Effector memory CD4-positive, alpha-beta T cell (primary cell): ENCODE data around the gene KCNN3.

Experiments
- DNase-seq, 3 donors: peaks; one replicate each; pipeline ENCODE4 v3.0.0-alpha.2; 2020
- H3K27ac ChIP-seq: 2 replicates; pipeline ENCODE4 v1.7.0; 2013; ENCODE audit warnings: mild to moderate bottlenecking, low read length, moderate library complexity; ENCODE audit not compliant: insufficient read depth, poor library complexity, severe bottlenecking
- H3K27me3 ChIP-seq: replicated peaks from 2 replicates; pipeline ENCODE4 v1.7.0; 2013; ENCODE audit warnings: mild to moderate bottlenecking, low read length; ENCODE audit not compliant: insufficient read depth, control insufficient read depth, poor library complexity, severe bottlenecking
- H3K36me3 ChIP-seq: 2 replicates; pipeline ENCODE4 v1.7.0; 2013; ENCODE audit warnings: mild to moderate bottlenecking, low read length, moderate library complexity; ENCODE audit not compliant: control insufficient read depth, insufficient read depth
- H3K4me1 ChIP-seq: 2 replicates; pipeline ENCODE4 v1.7.0; 2013; ENCODE audit warnings: low read length, mild to moderate bottlenecking; ENCODE audit not compliant: control insufficient read depth, insufficient read depth, poor library complexity, severe bottlenecking
- H3K4me3 ChIP-seq: 2 replicates; pipeline ENCODE4 v1.7.0; 2013; ENCODE audit warnings: low read length, low read depth, mild to moderate bottlenecking; ENCODE audit not compliant: insufficient read depth, poor library complexity, severe bottlenecking
- H3K9me3 ChIP-seq: 2 replicates; pipeline ENCODE4 v1.7.0; 2013; ENCODE audit warnings: mild to moderate bottlenecking, low read length, moderate library complexity; ENCODE audit not compliant: control insufficient read depth

The KCNN3 gene

DNA sequence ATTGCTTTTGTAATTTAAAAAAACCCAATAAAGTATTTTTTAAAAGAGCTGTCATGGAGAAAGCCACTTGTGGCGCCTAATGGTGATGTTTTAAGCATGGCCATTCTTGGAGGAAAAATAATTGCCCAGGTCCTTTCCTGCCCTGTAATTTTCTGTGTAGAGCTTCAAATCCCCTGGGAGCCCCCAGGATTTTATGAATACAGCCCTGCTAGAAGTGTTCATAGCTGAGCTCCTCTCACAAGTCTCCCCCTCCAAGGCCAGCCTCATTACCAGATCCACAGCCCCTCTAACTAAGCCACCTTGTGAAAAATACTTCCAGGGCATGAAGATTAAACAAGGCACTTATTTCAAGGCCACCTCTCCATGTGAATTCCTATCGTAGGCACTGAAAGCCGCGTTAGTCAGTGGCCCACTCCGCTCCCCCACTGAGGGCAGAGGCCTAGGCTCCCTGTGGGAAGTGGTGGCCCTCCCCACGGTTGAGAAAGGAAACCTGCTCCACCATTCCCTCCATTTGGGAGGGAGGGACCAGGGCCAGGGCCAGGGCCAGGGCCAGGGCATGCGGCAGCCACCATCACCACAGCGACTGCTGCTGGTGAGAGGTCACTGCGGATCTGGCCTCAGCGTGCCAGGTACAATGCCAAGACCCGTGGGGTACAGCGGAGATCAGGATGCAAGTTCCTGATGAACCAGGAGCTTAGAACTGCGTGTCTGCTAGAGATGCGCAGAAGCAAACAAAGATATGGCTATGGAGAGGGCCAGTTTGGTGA is 83.1 kb downstream of the KCNN3 start:
- no peak for DNase-seq
- no peaks in the 10 kb centered on the region for H3K36me3 ChIP-seq
- H3K4me1 ChIP-seq = peaks cover 25% of the 10 kb centered on the region
- H3K9me3 ChIP-seq = no peaks in the 10 kb centered on the region
- no peak overlapping the region for H3K4me3 ChIP-seq
- no peaks in the 10 kb centered on the region for H3K27me3 ChIP-seq
- H3K27ac ChIP-seq = no peak overlapping the region

DNA sequence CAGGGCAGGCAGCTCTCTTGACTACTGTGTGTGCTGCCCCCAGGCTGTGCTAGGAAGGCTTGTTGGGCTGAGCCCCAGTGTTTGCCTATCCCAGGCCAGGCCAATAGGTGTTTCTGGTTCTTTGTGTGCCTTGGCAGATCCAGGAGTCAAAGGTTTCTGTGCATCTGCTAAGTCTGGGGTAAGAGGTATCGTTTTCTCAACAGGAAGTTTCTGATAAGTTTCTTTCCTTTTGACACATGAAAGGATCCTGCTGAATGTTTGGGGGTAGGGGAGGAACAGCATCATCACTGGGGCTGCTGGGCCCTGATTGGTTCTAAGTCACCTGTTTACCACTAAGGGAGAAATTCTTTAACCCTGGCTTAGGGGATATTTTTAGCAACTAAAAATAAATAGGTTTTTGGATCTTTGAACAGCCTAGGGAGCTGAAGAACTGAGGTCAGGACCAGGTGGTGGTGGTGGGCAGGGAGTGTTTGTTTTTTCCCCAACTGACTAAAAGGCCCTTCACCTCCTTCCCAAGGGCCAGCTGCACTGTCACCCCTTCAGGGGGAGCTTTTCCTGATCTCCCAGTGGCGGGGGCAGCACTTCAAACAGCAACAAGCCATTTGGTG is 85.1 kb downstream of the KCNN3 start:
- peak in 1 of 3 donors; percentile 14 for DNase-seq
- Histone ChIP-seq H3K27ac (peak overlapping the region; percentile 55), H3K27me3 (no peaks in the 10 kb centered on the region), H3K36me3 (no peaks in the 10 kb centered on the region), H3K9me3 (no peaks in the 10 kb centered on the region), H3K4me3 (no peak overlapping the region), H3K4me1 (peaks cover 16% of the 10 kb centered on the region)

DNA sequence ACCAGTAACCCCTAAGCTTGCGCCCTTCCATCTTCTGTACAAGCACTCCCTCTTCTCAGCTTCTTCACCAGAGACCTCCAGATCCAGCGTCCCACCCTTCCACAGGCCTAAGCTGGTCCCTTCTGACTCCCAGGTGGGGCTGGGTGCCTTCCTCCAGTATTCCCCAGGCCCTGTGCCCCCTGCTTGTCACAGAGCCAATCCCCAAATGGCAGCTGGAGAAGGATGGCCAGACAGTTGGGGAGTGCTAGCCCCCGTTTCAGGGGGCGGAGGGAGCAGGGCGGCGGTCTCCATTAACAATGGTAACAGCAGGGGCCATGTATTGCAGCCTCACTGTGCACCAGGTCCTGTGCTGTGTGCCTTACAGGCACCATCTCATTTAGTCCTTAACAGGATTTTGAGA is 85.7 kb downstream of the KCNN3 start:
- no peaks in the 10 kb centered on the region for H3K27me3 ChIP-seq
- H3K36me3 ChIP-seq = no peaks in the 10 kb centered on the region
- H3K4me1 ChIP-seq = peaks cover 16% of the 10 kb centered on the region
- H3K27ac ChIP-seq = peak overlapping the region; percentile 55
- no peak overlapping the region for H3K4me3 ChIP-seq
- DNase-seq = no peak
- no peaks in the 10 kb centered on the region for H3K9me3 ChIP-seq

DNA sequence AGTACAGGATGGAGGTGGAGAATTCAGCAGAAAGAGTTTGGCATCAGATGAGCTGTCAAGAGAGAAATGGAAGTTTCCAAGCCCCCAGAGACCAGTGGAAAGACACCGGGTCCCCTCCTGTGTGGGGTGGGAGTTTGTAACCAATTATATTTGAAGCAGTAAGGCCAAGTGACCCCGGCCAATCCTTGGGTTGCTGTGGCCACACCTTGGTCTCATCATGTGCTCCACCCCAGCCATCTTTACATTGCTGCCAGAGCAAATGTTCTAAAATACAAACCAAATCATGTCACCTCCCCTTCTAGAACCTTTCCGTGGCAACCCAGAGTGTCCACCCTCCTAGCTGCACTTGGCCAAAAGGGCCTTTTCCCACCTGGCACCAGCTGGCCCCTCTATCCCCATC is 86.1 kb downstream of the KCNN3 start:
- H3K4me3 ChIP-seq = no peak overlapping the region
- H3K27ac ChIP-seq = peak overlapping the region; percentile 55
- no peak for DNase-seq
- no peaks in the 10 kb centered on the region for H3K9me3 ChIP-seq
- no peaks in the 10 kb centered on the region for H3K27me3 ChIP-seq
- H3K36me3 ChIP-seq = no peaks in the 10 kb centered on the region
- peaks cover 16% of the 10 kb centered on the region for H3K4me1 ChIP-seq

DNA sequence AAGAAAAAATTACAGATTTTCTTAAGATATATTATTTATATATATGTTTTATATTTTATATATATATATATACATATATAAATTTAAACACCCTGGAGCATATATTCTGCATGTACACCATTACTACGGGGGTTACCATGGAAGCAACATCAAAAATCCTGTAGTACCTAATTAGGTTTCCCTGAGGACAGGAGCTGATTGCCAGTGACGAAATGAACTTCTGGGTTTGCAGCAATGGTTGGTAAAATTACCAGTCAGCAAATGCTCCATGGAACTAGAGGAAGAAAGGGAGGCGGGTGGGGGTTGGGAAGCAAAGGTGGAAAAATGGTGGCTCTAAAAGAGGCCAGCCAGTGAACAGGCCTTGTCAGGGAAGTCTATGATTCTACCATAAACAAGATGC is 89.5 kb downstream of the KCNN3 start:
- Histone ChIP-seq H3K36me3 (no peaks in the 10 kb centered on the region), H3K4me1 (peaks cover 15% of the 10 kb centered on the region), H3K9me3 (no peaks in the 10 kb centered on the region), H3K4me3 (no peak overlapping the region), H3K27me3 (no peaks in the 10 kb centered on the region), H3K27ac (no peak overlapping the region)
- no peak for DNase-seq

DNA sequence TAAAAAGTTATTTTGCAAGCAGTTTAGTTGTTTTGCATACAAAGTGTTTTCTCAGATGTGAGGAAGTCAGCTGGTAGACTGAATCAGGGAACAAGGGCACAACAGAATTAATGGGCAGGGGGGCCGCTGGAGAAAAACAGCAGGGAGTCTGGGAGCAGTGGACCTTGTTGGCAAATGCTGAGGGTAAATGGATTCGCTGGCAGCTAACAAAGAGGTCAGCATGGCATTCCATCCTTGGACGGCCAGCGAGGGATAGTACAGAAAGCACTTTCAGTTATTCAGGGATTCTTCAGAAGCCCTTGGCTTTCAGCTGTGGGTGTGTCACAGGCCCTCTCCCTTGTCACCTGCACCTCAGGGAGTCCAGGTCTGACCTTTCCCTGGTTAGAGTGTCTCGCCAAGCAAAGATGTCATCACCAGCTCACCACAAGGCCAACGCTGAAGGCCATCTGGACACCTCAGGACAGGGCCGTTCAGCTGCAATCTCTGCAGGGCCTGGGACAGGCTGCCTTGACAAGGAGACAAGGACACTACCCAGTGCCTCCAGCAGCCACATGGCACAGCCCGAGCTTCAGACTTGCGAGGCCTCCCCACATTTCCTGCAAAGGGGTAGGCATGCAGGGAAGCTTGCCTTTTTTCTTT is 90.4 kb downstream of the KCNN3 start:
- Histone ChIP-seq H3K36me3 (no peaks in the 10 kb centered on the region), H3K9me3 (no peaks in the 10 kb centered on the region), H3K27ac (no peak overlapping the region), H3K4me3 (no peak overlapping the region), H3K27me3 (no peaks in the 10 kb centered on the region), H3K4me1 (peaks cover 7% of the 10 kb centered on the region)
- DNase-seq = no peak

DNA sequence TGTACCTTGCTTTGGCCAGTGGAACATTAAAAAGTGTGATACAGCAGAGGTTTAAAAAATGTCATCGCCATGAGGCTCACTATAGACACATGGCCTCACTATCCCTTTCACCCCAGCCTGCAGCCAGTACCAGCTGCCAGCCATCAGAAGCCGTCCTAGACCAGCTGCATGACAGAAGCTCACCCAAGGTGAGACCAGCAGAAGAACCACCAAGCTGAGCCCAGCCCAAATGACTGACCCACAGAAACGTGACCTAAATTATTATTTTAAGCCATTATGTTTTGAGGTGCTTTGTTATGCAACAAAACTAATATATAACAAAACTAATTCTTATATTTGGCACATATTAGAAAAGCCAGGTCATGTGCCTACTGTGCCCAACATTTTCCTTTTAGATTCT is 91.1 kb downstream of the KCNN3 start:
- Histone ChIP-seq H3K36me3 (no peaks in the 10 kb centered on the region), H3K27me3 (no peaks in the 10 kb centered on the region), H3K4me1 (no peaks in the 10 kb centered on the region), H3K27ac (no peak overlapping the region), H3K4me3 (no peak overlapping the region), H3K9me3 (no peaks in the 10 kb centered on the region)
- DNase-seq = no peak

DNA sequence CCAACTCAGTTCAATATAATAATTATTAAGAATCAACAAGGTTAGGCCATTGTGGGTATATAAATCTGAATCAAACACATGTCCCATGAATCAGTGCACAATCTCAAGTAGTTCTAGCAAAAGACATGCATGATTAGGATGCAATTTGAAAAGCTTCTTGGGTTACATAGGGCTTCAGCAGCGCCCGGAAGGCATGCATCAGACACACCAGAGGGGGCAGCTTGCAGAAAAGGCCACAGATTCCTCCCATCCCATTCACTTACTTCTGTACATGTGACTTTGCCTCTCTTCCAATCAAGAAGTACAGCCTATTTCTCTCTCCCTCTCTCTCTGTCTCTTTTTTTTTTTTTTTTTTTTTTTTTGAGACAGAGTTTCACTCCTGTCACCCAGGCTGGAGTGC is 91.8 kb downstream of the KCNN3 start:
- no peaks in the 10 kb centered on the region for H3K9me3 ChIP-seq
- no peaks in the 10 kb centered on the region for H3K27me3 ChIP-seq
- no peak overlapping the region for H3K4me3 ChIP-seq
- no peaks in the 10 kb centered on the region for H3K36me3 ChIP-seq
- no peak overlapping the region for H3K27ac ChIP-seq
- no peak for DNase-seq
- no peaks in the 10 kb centered on the region for H3K4me1 ChIP-seq

DNA sequence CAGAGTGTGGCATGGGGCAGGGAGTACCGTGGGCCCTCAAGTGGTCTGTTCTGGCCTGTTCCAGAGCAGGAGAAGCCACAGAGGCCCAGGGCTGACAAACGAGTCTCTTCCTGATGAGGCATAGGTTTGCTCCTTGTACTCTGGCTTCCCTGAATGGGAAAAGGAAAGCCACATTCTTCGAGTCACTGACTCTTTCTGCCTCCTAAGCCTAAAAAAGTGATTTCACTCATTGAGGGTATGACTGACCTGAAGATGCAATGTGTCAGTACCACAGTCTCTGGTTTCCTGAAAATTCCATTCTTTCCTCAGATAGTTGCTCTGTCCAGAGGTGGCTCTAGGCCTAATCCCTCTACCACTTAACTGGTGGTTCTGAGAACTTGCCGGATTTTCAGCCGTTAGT is 92.3 kb downstream of the KCNN3 start:
- H3K27me3 ChIP-seq = no peaks in the 10 kb centered on the region
- DNase-seq = no peak
- no peaks in the 10 kb centered on the region for H3K36me3 ChIP-seq
- H3K4me1 ChIP-seq = no peaks in the 10 kb centered on the region
- H3K27ac ChIP-seq = no peak overlapping the region
- H3K9me3 ChIP-seq = no peaks in the 10 kb centered on the region
- H3K4me3 ChIP-seq = no peak overlapping the region

DNA sequence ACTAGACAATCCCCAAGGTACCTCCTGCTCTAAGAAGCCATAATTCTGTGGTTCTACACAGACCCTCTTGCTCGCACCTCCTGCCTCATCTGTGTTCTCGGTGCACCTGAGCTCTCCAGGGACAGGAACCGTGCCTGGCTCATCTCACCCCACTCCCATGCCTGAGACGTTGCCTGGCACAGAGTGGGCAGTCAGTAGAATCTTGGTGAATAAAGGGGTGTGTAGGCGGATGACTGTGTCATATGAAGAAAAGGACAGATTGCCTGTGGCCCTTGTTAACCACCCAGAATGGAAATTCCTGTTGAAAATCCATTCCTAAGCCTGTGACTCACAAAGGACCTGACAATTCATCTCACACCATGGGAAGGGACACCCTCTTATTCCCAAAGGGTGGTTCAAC is 92.9 kb downstream of the KCNN3 start:
- Histone ChIP-seq H3K36me3 (no peaks in the 10 kb centered on the region), H3K9me3 (no peaks in the 10 kb centered on the region), H3K4me1 (no peaks in the 10 kb centered on the region), H3K27ac (no peak overlapping the region), H3K4me3 (no peak overlapping the region), H3K27me3 (no peaks in the 10 kb centered on the region)
- no peak for DNase-seq
